Measurements from ENCODE around the gene KANK4.

Gene KANK4

DNA sequence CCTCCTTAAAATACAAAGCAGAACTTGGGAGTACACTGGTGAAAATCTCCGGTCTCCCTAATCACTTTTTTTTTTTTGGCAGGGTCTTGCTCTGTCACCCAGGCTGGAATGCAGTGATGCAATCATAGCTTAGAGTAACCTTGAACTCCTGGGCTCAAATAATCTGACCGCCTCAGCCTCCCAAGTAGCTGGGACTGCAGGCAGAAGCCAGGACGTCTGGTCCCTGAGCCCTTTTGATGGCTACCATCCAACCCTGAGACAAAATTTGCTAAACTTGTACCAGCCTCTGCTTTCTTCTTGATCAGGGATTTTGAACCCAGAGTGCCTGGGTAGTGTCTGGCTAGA, 120.5 kb downstream of the KANK4 start:
- no peak for DNase-seq (ENCODE audit: extremely low spot score)
- CTCF ChIA-PET, result interaction anchor here (0.9 kb wide), 1 partner anchor 14 kb away, joined by 3 read pairs; no protein-coding TSS in a partner anchor
- POLR2A ChIA-PET, result no interaction called here
- TF ChIP-seq FOXM1 (IDR thresholded peaks at IDR 0.05; ENCODE audit: borderline replicate concordance), result no peak
- TF ChIP-seq, protein P1, sequence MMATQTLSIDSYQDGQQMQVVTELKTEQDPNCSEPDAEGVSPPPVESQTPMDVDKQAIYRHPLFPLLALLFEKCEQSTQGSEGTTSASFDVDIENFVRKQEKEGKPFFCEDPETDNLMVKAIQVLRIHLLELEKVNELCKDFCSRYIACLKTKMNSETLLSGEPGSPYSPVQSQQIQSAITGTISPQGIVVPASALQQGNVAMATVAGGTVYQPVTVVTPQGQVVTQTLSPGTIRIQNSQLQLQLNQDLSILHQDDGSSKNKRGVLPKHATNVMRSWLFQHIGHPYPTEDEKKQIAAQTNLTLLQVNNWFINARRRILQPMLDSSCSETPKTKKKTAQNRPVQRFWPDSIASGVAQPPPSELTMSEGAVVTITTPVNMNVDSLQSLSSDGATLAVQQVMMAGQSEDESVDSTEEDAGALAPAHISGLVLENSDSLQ (IDR thresholded peaks at IDR 0.05), result no peak
- TF ChIP-seq FOXA1 (IDR thresholded peaks at IDR 0.05), result no peak
- TF ChIP-seq LEF1 (IDR thresholded peaks at IDR 0.05; ENCODE audit: borderline replicate concordance), result no peak
- no peak for TF ChIP-seq CTBP1 (IDR thresholded peaks at IDR 0.05; ENCODE audit: borderline replicate concordance)
- no peak for TF ChIP-seq SUZ12 (IDR thresholded peaks at IDR 0.05)
- TF ChIP-seq ARNT (IDR thresholded peaks at IDR 0.05), result no peak
- no peak for TF ChIP-seq SP1 (IDR thresholded peaks at IDR 0.05)
- no peak for TF ChIP-seq FOXK2 (IDR thresholded peaks at IDR 0.05)
- no peak for TF ChIP-seq L3MBTL2 (conservative IDR thresholded peaks at IDR 0.05)

DNA sequence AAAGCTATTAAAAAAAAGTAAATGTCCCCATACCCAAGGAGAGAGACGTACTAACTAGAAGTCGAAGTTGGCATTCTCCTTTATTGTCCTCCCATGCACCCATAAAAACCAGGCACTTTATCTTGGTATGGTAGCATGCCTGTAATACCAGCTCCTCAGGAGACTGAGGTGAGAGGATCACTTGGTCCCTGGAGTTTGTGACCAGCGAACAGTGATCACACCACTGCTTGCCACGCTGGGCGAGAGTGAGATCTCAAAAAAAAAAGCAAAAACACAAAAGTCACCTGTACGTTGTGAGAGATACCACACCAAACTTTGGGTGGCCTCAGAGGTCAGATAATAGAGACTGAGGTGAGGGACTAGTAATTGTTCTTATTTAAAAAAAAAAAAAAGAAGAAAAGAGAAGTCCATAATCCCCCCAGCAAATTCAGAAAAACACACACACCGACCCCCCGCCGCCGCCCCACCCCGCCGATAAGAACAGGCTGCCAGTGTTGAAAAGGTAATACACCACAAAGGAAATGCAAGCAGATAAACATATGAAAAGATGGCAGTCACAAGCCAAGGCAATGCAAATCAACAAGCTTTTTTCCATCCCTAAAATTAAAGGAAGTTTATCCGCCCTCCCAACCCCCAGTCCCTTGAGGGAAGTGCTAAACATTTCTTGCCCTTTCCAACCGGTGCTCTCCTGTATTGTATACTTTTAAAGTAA, 121.0 kb downstream of the KANK4 start:
- CTCF ChIA-PET, result interaction anchor here (0.9 to 1.1 kb wide), 2 partner anchors 14 to 23 kb away, joined by 3 read pairs; no protein-coding TSS in a partner anchor

DNA sequence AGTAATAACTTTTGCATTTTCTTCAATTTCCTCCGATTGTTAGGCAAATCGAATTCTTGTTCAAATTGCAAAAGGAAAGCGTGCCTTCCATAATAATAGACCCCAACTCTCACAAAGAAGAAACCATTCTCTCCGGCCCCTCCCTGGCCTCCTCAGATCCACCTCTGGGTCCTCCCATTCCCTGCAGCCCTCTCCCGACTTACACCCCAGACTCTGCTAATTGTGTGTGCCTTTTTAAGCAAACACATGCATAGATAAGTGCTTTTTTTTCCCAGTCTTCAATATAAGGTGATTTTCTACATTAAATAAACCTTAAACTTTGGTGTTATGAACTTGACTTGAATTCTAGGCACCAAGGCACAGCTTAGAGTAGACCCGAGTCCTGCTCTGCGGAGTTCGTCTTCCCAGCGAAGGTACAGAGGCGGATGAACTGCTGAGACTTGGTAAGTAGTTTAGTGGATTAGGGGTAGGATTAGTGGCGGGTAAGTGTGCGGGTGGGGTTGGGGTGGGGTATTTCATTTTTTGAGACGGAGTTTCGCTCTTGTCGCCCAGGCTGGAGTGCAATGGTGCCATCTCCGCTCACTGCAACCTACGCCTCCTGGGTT, 123.0 kb downstream of the KANK4 start:
- CTCF ChIA-PET, result no interaction called here

More for the DNA sequence above, 121.0 kb downstream of the KANK4 start:
- TF ChIP-seq LEF1 (IDR thresholded peaks at IDR 0.05; ENCODE audit: borderline replicate concordance), result no peak
- TF ChIP-seq BHLHE40 (IDR thresholded peaks at IDR 0.05; ENCODE audit: borderline replicate concordance), result no peak
- TF ChIP-seq SP1 (IDR thresholded peaks at IDR 0.05), result no peak
- no peak for TF ChIP-seq FOXA1 (IDR thresholded peaks at IDR 0.05)
- TF ChIP-seq FOXM1 (IDR thresholded peaks at IDR 0.05; ENCODE audit: borderline replicate concordance), result no peak
- no peak for TF ChIP-seq CTBP1 (IDR thresholded peaks at IDR 0.05; ENCODE audit: borderline replicate concordance)
- no peak for TF ChIP-seq FOXK2 (IDR thresholded peaks at IDR 0.05)
- TF ChIP-seq HDGF (IDR thresholded peaks at IDR 0.05; ENCODE audit: borderline replicate concordance), result no peak
- no peak for TF ChIP-seq ARNT (IDR thresholded peaks at IDR 0.05)
- TF ChIP-seq, protein P1 (IDR thresholded peaks at IDR 0.05), result no peak
- TF ChIP-seq SUZ12 (IDR thresholded peaks at IDR 0.05), result no peak
- POLR2A ChIA-PET, result no interaction called here
- DNase-seq (ENCODE audit: extremely low spot score), result no peak

DNA sequence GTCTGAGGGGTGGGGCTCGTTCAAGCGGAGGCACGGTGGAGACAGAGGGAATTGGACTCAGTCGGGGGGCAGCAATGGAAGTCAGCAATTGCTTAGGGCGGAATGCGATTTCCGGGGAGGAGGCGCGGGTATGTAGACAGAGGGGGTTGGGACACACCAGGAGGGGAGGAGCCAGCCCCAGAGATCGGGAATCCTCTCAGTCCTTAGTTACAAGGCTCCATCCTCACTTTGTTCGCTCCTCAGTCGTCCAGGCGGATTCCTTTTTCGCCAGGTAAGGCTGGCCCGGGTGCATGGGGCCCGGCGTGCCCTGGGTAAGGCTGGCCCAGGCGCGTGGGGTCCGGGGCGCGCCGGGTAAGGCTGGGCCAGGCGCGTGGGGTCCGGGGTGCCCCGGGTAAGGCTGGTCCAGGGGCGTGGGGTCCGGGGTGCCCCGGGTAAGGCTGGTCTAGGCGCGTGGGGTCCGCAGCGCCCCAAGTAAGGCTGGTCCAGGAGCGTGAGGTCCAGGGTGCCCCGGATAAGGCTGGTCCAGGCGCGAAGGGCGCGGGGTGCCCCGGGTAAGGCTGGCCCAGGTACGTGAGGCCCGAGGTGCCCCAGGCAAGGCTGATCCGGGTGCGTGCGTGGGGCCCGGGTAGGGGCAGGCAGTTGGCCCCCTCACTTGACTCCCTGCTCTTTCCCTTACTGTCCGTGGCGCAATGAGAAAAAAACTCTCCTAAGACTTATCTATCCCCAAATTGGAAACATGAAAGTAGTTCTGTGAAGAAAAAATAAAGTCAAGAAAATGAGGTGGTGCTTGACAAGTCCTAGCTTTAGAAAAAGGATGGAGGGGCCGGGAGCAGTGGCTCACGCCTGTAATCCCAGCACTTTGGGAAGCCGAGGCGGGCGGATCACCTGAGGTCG, 124.3 kb downstream of the KANK4 start, which contains the start of gene L1TD1:
Gene L1TD1, plus strand, starts transcription at position 199 of the 894 bp plus-strand sequence. CDS start 11,780 bp downstream, outside the sequence.
- TF ChIP-seq L3MBTL2 (conservative IDR thresholded peaks at IDR 0.05) (no peak), ARNT (IDR thresholded peaks at IDR 0.05) (no peak), BHLHE40 (IDR thresholded peaks at IDR 0.05; ENCODE audit: borderline replicate concordance) (no peak), LEF1 (IDR thresholded peaks at IDR 0.05; ENCODE audit: borderline replicate concordance) (no peak), TARDBP (IDR thresholded peaks at IDR 0.05) (no peak), FOXA1 (IDR thresholded peaks at IDR 0.05) (no peak), FOXK2 (IDR thresholded peaks at IDR 0.05) (no peak), ELF4 (IDR thresholded peaks at IDR 0.05) (no peak), SP1 (IDR thresholded peaks at IDR 0.05) (no peak), CTBP1 (IDR thresholded peaks at IDR 0.05; ENCODE audit: borderline replicate concordance) (no peak), HDGF (IDR thresholded peaks at IDR 0.05; ENCODE audit: borderline replicate concordance) (no peak), ZNF384 (IDR thresholded peaks at IDR 0.05) (no peak), SUZ12 (IDR thresholded peaks at IDR 0.05) (no peak), FOXM1 (IDR thresholded peaks at IDR 0.05; ENCODE audit: borderline replicate concordance) (no peak), NFRKB (IDR thresholded peaks at IDR 0.05) (no peak)
- TF ChIP-seq, protein P1 (IDR thresholded peaks at IDR 0.05), result no peak
- DNase-seq (ENCODE audit: extremely low spot score), result no peak
- ChIA-PET CTCF (no interaction called here), POLR2A (no interaction called here)

More for the DNA sequence above, 123.0 kb downstream of the KANK4 start:
- no peak for DNase-seq (ENCODE audit: extremely low spot score)
- TF ChIP-seq L3MBTL2 (conservative IDR thresholded peaks at IDR 0.05), result no peak
- no peak for TF ChIP-seq TARDBP (IDR thresholded peaks at IDR 0.05)
- TF ChIP-seq, protein P1 (IDR thresholded peaks at IDR 0.05), result no peak
- POLR2A ChIA-PET, result no interaction called here

DNA sequence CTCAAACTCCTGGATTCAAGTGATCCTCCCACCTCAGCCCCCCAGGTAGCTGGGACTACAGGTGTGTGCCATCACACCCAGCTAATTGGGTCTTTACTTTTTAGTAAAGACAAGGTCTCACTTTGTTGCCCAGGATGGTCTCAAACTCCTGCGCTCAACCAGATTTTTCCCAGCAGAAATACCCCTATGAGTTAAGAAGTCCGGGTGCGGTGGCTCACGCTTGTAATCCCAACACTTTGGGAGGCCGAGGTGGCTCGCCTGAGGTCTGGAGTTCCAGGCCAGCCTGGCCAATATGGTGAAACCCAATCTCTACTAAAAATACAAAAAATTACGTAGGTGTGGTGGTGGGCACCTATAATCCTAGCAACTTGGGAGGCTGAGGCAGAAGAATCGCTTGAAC, 131.1 kb downstream of the KANK4 start:
- POLR2A ChIA-PET, result no interaction called here
- CTCF ChIA-PET, result no interaction called here
- no peak for TF ChIP-seq TARDBP (IDR thresholded peaks at IDR 0.05)
- TF ChIP-seq CTBP1 (IDR thresholded peaks at IDR 0.05; ENCODE audit: borderline replicate concordance), result no peak
- TF ChIP-seq ELF4 (IDR thresholded peaks at IDR 0.05), result no peak
- TF ChIP-seq SP1 (IDR thresholded peaks at IDR 0.05), result no peak
- no peak for DNase-seq (ENCODE audit: extremely low spot score)

Measured in HEK293T (cell line).